ENCODE results near the gene ZNF778.

The ZNF778 gene

DNA sequence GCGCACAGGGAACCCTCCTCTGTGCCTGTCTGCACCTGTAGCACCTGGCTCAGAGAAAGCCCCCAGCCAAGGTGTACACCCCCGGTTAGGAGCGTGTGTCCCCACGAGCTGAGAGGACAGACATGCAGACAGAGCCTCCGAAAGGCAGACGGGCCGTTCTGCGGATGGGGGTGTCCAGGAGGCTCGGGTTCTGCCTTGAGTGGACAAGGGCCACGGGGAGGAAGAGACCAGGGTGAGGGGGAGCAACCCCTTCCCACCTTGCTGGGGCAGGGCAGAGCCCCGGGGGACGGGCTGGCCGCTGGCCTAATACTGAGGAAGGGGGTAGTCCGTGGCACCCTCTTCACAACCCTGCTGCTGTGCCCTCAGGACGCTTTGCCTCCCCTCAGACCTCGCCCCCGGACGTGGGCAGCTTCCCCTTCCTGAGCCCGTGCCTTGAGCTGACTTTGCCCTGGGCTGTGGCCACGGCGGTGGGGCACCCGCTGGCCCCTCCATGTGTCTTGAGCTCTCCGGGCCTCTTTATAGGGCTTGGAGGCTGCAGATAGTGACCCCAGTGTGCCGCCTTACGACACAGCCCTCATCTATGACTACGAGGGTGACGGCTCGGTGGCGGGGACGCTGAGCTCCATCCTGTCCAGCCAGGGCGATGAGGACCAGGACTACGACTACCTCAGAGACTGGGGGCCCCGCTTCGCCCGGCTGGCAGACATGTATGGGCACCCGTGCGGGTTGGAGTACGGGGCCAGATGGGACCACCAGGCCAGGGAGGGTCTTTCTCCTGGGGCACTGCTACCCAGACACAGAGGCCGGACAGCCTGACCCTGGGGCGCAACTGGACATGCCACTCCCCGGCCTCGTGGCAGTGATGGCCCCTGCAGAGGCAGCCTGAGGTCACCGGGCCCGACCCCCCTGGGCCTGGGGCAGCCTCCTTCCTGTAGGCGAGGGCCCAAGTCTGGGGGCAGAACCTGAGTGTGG lies 22.9 kb upstream of the ZNF778 start:
- DNase-seq = no peak

DNA sequence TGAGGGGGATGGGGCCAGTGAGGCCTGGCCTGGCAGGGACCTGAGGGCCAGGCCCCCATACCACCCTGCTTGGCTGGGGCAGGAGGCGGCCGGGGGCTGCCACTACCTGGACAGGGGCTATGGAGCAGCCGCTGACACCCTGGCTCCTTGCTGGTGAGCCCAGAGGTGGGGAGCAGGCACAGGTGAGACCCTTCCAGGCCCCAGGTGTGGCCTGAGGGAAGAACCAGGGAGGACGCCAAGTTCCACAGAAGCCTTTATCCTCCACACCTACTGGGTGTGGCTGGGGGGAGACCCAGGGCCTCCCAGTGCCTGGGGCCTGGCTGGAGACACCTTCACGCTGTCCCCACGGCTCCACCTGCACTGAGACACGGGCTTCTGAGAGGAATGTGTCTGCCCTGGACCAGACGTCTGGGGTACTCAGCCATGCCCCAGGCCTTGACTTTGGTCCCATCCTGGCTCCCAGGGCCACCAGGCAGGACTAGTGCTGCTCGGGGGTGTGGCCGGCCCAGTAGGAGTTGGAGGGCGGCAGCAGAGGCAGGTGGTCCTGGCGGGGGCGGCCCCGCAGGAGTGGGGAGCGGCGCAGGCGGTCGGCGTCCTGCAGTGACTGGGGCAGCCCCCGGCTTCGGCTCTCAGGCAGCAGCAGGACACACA lies 21.9 kb upstream of the ZNF778 start:
- DNase-seq = peak; percentile 43

DNA sequence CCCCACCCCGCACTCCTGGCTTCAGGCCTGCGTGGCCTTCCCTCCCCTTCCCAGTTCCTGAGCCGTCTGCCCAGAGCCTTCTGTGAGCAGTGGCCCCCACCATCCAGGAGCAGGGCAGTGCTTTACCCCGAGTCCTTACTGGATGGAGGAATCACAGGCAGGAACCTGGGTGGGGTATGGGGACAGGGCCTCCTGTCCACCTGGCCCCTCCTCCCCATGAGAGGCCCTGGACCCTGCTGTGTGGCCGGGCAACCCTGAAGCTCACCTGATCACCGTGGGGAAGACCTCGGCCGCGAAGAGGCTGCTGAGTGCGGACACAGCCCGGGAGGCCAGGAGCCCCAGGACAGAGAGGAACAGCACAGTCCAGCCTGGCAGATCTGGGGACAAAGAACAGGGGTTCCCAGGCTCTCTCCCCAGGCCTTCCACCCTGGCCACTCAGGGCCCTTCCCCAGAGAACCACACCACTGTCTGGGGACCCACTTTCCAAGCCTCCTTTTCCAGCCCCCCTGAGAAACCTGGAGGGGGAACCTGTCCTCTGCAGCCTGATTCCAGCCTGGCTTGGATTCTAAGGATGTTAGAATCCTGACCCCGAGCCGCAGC lies 20.4 kb upstream of the ZNF778 start:
- no peak for DNase-seq

DNA sequence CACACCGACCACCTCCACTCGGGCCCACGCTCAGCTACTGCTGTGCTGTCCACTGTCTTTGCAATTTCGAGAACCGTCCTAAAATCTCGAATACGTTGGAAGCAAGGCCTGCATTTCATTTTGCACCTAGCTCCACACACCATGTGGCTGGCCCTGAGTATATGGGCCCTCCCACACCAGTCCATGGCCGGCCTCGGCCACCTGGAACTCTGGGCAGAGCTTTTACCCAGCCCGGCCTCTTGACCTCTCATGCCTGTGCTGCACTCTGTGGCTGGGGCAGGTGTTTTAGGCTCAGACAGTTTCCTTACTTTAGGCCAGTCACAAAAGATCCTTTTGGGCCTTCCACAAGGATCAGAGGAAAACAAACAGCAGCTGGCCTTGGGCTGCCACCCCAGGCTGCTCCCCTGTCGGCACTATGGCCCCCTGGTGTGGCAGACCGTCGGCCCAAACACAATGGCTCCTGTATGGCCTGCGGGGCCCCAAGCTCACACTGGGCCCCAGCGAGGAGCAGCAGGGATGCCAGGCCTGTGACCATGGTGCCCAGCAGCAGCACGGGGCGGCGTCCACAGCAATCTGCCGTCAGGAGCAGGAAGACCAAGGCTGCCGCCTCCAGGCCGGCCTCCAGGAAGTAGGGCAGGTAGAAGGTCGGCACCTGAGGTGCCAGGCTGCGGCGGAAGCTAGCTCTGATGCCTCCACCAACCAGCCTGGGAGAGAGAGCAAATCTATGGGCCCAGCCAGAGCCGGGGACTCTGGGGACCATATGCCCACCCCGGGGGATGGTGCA lies 19.7 kb upstream of the ZNF778 start:
- DNase-seq = no peak

DNA sequence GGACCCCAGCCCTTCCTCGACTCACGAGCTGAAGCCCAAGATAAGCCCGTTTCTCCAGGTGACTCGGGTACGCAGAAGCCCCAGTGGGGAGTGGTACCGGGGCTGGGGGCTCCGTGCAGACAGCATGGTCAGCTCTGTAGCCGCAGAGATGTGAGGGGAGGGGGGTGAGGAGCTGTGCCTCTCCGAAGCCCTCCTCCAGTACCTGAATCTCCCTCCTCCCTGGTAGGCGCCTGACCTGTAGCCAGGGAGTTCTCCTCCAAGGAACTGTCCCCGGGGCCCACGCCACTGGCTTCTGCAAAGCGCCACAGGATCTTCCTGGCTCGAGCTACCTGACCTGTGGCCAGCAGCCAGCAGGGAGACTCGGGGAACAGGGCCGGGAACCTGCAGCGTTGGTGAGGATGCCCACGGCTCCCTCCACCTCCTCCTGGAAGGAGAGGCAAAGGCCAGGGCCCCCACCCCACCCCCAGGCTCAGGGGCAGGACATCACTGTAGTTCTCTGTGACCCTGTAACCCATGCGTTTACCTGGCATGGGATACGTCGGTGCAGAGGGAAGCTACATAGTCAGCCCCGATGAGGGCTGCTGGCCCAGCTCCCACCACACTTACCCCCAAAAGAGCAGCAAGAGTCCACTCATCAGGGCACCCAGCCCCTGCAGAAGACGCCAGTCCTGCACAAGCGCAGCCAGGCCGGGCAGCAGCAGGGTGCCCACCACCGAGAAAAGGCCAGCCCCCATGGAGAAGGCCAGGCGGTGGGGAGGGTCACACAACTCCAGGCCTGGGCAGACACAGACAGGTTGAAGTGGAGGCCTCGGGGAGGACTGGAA lies 18.9 kb upstream of the ZNF778 start:
- DNase-seq = no peak

DNA sequence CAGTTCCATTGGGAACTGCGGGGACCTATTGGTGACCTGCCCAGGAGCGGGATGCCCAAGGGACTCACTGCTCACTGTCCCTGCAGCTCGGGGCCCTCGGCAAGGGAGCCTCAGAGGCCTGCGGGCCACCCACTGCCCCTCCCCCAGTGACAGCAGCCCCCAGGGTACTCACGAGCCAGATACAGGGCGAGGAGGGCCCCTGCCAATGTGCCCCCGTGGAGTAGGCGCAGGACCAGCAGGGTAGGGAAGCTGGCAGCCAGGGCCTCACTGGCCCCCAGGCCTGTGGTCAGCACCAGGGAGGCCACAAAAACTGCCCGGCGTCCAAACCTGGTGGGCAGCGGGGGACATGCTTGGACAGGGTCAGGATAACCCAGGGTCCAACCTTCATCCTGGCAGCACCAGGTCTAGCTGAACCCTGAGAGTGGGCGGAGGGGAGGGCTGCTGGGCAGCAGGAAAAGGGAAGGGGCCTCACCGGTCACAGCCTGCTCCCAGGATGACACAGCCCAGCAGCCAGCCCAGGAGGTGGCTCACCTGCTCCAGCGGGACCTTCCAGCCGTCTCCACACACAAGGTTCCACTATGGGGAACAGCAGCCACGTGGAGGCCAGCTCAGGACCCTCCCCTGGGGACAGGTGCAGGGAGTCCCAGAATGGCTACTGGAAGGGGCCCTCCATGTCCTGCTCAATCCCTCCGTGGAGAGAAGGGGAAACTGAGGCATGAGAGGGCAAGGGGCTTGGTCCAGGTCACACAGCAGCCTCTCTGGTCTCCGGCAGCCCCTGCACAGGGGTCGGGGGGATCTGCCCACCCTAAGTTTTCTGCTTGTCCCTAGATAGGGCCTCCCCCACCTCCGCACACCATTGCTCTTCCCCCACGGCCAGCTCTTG lies 18.0 kb upstream of the ZNF778 start:
- DNase-seq = no peak

DNA sequence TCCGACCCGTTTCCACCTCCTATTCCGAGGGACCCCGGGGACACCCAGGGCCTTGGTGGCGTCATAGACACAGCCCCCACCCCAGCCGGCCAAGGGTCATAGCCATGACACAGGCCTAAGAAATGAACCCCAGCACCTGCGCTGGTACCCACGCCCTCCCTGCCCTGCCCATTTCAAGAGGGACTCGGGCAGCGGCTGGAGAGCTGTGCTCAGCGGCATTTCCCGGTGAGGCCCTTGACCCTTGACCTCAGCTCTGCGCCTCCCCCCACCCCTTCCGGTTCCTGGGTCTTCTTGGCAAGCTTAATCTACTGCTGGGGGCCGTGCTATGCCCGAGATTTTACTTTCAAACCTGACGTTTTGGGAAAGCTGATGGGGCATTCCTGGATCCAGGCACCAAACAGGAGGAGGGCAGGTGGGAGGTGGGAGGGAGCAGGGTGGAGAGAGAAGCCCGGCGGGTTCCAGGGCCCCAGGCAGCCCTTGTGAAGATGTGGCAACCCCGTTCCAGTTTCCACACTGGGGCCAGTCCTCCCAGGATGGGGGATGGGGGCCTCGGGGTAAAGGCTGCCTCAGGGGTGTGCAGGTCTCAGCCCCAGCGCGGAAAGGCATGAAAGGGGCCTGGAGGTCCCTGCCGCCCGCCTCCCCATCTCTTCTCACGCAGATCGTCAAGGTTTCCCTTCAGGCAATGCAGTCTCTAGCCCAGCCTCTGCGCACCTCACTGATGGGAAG lies 17.2 kb upstream of the ZNF778 start, which contains the start of gene SLC22A31:
TSS of gene SLC22A31 (minus strand) at position 414 of the 726 bp plus-strand sequence. CDS start at position 378, 36 bp downstream.
- no peak for DNase-seq

DNA sequence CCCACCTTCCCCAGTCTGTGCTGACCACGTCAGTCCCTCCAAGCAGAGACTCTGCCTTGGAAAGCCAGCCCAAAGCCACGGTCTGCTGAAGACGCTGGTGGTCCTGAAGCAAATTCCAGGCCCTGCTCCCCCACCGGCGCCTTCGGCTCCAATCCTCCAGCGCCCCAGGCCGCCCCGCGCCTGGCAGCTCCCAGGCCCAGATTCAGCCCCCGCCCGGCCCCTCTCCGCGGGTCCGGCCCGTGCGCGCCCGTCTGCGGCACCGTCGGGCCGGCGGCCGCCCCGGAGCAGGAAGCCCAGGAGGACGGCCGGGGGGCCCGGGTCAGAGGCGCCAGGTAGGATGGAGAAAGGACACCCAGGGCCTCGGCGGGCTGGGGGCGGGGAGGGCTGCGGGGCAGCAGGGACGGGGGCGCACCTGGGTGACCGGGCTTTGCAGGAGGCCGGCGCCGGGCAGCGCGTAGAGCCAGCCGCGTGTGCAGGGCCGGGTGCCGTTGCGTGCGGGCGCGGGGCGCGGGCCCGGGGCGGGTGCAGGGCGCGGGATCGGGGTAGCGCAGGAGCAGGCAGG lies 16.6 kb upstream of the ZNF778 start:
- no peak for DNase-seq

DNA sequence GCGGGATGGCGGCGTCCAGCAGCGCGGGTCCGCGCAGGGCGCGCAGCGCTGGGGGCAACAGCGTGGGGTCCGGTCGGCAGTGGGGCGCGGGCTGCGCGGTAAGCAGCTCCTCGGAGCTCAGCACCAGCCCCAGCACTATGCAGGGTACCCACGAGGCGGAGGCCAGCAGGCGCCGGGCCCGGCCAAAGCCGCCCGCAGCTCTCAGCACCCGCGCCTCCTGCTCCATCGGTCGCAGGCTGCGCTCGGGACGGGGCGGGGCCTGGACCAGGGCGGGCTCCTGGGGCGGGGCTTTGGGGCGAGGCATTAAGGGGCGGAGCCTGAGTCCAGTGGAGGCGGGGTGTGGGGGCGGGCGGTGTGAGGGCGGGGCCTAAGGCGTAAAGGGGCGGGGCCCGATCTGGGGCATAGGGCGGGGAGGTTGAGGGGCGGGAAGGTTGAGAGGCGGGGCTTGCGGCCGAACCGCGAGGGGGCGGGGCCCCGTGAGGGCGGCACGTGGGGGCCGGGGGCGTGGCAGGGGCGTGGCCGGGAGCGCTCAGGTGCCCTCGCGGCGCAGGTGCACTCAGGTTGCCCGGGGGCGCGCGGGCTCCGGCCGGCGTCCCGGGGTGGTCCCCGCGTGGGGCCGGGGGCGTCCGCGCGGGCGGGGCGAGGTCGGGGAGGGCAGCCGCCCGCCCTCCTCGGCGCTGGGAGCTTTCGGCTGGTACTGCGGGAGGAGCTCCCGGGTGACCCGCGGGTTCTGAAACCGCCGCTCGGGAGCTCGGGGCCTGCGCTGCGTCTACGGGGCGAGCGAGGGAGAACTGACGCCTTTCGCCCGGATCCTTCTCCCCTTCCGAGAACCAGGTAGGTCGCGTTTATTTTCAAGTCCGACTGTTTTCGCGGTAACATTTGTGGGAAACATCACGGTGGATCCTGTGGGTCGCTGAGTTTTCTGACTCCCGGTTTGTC lies 15.8 kb upstream of the ZNF778 start:
- DNase-seq = no peak

DNA sequence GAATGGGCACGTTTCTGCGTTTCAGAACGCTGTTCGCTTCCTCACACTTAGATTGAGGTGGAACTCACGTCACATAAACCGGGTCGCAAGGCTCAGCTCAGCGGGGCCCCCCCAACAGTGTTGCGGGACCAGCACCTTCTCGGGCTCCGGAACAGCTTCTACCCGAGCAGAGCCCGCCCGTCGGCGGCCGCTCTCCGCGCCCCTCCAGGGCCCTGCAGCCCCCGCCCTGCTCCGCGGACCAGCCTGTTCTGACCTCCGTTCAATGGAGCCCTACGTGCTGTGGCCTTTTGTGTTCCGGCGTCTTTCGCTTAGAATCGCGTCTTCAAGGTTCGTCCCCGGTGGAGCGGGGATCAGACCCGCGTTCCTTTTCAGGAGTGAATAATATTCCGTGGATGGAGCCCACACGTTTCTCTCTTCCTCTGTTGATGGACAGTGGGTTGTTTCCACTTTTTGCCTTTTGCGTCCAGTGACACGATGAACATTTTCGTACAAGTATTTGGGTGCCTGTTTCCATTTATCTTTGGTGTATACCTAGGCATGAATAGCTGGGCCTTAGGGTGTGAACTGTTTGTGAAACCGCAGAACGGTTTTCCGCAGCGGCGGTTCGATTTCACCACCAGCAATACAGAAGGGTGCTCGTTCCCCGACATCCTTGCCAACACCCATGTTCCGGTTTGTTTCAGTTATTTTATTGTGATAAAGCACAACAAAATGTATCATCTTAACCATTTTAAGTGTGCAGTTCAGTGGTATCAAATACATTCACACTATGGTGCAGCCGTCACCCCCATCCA lies 14.9 kb upstream of the ZNF778 start:
- DNase-seq = no peak

DNA sequence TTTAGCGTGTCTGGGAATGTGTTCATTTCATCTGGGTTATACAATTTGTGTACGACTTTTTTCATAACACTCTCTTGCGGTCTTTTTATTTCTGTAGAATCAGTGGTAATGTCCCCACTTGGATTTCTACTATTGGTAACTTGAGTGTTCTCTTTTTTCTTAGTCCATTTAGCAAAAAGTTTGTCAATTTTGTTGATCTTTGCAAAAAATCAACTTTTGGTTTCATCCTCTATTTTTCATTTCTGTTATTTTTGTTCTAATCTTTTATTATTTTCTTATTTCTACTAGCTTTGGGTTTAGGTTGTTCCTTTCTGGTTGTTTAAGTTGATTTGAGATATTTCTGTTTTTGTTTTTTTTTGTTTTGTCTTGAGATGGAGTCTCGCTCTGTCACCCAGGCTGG lies 9.5 kb upstream of the ZNF778 start:
- no peak for DNase-seq

DNA sequence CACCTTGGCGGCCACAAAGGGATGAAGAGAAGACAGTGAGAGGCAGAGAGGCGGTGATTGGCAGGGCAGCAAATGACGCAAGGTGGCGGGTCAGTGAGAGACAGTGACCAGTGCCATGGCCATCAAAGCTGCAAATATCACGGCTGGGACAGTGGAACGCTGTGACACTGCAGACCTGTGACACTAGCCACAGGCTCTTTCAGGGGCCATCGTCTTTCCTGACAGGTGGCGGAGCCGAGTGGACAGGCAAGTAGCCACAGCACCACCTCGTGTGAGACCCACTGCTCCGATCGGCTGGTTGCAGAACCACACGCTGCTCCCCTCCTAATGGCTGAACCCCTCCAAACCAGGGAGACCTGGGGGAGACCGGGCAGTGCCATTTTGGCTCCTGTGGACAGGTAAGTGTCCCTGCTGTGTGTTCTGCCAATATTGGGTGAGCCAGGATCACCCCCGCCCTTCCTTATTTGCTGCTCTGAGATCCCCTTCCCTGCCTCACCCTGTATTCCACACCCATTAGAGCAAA lies 7.9 kb upstream of the ZNF778 start:
- no peak for DNase-seq

DNA sequence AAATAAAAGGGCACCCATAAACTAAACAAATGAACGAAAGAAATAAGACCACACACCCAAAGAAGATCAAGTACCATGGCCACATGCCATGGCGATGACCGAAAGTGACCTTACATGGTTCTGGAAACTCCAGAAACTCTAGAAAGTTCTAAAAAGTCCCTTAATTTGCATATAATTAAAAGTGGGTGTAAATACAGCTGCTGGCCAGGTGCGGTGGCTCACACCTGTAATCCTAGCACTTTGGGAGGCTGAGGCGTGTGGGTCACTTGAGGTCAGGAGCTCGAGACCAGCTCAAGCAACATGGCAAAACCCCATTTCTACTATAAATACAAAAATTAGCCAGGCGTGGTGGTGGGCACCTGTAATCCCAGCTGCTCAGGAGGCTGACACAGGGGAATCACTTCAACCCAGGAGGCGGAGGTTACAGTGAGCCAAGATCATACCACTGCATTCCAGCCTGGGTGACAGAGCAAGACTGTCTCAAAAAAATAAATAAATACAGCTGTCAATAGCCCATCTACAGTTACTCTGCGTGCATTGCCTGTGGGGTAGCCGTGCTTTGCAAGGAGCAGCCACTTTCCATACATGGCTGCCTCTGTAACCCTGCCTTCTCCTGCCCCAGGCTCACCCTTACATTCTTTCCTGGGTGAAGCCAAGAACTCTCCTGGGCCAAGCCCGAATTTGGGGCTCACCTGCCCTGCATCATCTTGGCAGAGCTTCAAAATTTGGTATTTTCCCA lies 7.2 kb upstream of the ZNF778 start:
- DNase-seq = no peak

DNA sequence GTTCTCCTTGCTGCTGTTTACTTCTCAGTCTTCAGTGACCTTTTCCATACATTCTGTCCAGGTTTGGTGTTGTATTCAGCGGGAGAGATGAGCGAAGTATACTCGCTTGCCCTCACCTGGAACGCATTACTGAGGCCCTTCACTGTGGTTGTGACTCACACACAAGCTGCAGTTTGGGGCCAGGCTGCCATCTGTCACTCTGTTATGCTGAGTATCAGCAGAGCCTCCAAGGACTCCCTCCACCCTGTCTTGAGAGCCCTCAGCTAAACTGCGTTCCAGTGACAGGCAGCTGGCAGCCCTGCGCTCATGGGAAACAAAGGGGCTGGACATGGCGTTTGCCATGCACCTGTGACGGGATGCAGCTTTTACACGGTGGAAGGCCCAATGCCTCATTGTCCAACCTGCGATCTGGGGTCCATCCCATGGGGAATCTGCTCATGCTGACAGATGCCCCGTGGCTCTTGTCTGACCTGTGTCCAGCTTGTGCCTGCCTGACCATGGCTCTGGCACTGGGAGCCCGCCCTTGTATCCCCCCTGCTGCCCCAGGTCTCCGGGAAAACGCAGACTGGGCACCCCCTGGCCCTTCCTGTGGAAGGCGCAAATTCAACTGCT lies 6.5 kb upstream of the ZNF778 start:
- DNase-seq = no peak

DNA sequence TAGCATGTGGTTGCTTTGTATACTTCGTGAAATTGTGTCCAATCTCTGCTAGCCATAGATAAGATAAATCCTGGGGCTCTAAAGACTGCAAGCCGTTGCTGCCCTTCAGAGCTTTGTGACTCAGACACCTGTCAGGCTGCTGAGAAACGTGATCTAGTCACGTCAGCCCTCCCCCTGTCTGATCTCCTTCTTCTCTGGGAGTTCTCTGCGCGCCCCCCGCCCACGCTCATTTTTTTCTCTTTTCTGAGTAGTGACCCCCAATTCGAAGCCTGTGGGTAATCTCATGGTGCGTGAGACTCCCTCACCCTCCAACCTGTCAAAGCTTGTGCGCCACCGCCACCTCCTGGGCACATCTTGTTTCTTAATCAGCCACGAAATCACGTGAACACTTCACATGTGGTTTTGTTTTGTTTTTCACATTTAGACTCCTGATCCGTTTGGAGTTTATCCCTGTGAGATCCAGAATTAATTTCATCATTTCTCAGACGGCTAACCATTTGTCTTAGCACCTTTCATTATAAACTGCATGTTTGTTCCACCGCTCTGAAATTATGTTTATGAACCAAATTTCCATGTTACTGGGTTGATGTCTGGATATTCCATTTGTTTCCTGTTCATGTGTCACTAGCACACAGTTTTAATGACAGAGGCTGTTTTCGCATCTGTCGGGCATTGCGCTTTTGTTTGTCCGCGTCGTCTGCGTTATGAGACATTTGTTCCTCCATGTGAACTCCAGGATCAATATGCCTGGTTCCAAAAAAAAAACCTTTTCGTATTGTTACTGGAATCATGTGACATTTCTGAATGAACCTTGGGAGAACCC lies 977 bp upstream of the ZNF778 start:
- peak; percentile 82 for DNase-seq

DNA sequence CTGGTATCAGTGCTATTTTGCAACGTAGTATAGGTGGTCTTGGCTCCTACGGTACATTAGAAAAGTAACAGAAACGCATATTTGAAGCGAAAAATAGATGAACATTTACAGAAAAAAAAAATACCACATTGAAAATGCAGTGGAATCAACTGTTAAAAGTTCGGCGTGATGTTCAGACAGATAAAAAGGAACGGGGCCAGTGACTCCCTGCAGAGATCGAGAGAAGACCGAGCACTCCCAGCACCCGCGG lies 440 bp upstream of the ZNF778 start:
- DNase-seq = no peak
